Activated gamma-delta T cell treated with anti-CD3 and anti-CD28 coated beads, Interleukin-2, amount 50 U/mL, for 16 hours (primary cell): ENCODE results near the gene RPL22L1.
"Not testable (repeated sequence)": the region's sequence is repeated elsewhere in the genome, so short reads cannot be mapped to it uniquely, and the experiment has no call there.

Experiments used
- DNase-seq: peaks from one replicate; pipeline ENCODE4 v3.0.0-alpha.2; 2020; ENCODE audit warnings: low read depth

RPL22L1 gene

DNA sequence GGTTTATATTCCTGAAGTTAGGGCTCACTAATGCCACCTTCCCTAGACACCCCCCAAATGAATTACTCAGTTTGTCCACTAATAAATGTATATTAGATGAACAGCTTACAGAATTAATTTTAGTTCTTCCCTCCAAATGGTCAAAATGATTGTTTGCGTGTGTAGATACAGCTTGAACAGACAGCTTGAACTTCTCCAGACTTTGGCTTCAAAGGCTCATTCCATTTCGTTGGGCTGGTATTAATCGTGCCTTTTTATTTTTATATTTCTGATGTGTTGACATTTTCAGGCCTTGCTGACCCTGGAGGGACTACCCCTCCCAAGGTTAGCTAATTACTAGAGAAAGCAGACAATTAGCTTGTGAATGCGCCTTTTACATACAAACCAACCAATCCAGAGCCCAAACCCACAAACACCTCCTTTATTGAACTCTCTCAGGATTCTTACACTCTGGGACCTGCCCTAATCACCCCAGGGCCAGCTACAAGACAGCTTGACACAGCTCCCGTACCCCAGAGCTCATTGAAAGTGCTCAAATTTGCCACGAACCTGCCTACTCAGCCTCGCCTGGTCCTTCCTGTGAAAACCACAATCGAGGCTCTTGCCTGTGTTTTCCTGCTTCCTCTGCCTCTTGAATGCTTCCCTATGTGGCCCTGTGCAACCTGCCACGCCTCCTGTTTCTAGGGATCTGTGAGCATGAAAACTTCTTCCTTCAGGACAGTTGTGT lies 40.3 kb downstream of the RPL22L1 start:
- no peak for DNase-seq

- DNase-seq, result no peak
Observed at GRCh38 chr3:170826047-170826446, 43.9 kb downstream of the RPL22L1 start.

DNA sequence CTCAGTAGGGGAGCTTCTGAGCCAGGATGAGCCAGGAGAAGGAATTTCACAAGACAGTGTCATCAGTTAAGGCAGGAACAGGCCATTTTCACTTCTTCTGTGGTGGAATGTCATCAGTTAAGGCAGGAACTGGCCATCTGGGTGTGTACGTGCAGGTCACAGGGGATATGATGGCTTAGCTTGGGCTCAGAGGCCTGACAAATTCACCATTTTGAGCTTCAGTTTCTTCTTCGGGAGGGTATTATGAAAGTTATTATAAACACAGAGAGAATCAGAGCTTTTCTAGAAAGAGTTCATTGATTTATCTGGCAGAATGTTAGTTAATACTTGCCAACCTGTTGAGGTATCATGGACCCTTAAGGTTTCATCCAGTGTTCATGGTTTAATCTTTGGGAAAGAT lies 46.4 kb downstream of the RPL22L1 start:
- not testable (repeated sequence) for DNase-seq

DNA sequence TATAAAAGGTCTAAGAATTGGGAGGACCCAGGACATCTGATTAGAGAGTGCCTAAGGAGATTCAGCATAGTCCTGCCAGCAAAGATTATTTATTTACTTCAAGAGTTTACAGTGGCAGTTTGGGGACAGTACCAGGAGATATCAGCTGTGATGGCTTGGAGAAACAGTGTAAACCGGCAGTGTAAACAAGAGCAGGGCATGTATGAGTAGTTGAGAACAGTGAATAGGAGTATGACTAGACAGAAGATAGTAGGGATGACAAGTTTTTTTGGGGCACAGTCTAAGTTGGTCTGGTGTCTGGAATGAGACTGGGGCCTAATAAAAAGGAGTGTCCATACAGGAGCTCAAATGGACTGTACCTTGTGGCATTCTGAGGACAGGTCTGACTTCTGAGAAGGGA lies 51.7 kb downstream of the RPL22L1 start:
- DNase-seq, result not testable (repeated sequence)

- DNase-seq, result not testable (repeated sequence)
Observed at GRCh38 chr3:170817471-170817870, 52.5 kb downstream of the RPL22L1 start.

DNA sequence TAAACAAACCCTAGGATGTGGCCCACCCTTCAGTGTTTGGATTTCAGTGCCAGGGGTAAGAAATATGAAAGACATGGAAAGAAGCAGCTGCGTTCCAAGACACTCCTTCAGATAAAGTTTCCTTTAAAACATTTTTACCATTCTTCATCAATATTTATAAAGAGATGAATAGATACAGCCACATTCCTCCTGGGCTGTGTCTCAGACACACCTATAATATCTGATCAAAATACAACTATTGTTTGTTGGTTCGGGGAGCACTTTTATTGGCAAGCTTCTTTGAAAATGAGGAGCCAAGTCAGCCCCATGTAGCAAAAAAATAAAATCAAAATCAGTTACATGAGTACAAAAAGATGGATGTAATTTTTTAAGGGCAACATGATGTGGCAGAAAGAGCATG lies 53.2 kb downstream of the RPL22L1 start:
- no peak for DNase-seq

GRCh38 chr3:170816341-170816740 lies 53.7 kb downstream of the RPL22L1 start:
- no peak for DNase-seq

DNA sequence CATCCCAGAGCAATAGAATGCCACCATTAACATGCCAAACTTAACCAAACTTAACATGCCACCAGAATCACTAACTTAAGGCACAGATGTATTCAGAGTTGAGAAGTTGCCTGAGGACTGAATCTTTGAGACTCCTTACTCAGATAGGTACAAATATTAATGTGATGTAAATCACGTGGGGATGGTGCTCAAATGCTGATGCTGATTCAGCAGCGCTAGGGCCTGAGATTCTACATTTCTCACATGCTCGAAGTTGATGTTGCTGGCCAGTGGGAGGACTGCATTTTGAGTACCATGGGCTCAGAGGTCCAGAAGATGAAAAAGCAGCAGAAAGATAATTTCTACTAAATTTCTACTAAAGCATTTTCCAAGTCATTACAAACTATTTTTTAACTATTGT lies 54.1 kb downstream of the RPL22L1 start:
- DNase-seq, result no peak

GRCh38 chr3:170815340-170815739 lies 54.7 kb downstream of the RPL22L1 start:
- DNase-seq, result no peak
